HG03342 (cell line): Measurements from ENCODE around the gene AEN.

Experiments
- ATAC-seq: cut with Tn5 transposase; IDR thresholded peaks from one replicate; pipeline ENCODE4 v1.9.1; 2021; ENCODE audit warnings: mild to moderate bottlenecking, moderate library complexity; ENCODE audit not compliant: unreplicated experiment

Gene AEN

GRCh38 chr15:88613074-88613944 lies 7.8 kb upstream of the AEN start:
- ATAC-seq: no peak

- ATAC-seq: peak; percentile 55
Observed at GRCh38 chr15:88615303-88616107, 5.6 kb upstream of the AEN start.

GRCh38 chr15:88616240-88616639 lies 4.9 kb upstream of the AEN start:
- no peak for ATAC-seq

- ATAC-seq: no peak
Observed at GRCh38 chr15:88617031-88617722, 4.0 kb upstream of the AEN start.

GRCh38 chr15:88617790-88618189 lies 3.4 kb upstream of the AEN start:
- no peak for ATAC-seq

GRCh38 chr15:88618686-88619085 lies 2.5 kb upstream of the AEN start:
- no peak for ATAC-seq

- no peak for ATAC-seq
Observed at GRCh38 chr15:88619796-88620195, 1.3 kb upstream of the AEN start.

- ATAC-seq: peak; percentile 29
Observed at GRCh38 chr15:88621789-88622604, 857 bp downstream of the AEN start.

GRCh38 chr15:88622605-88622975 lies 1.4 kb downstream of the AEN start:
- peak; percentile 3 for ATAC-seq

- ATAC-seq: no peak
Observed at GRCh38 chr15:88623061-88623460, 1.9 kb downstream of the AEN start.

GRCh38 chr15:88623632-88624031 lies 2.5 kb downstream of the AEN start:
- ATAC-seq: no peak

GRCh38 chr15:88624156-88624970 lies 3.2 kb downstream of the AEN start:
- ATAC-seq: peak; percentile 32

GRCh38 chr15:88624971-88625490 lies 3.9 kb downstream of the AEN start:
- no peak for ATAC-seq

GRCh38 chr15:88625943-88626741 lies 5.0 kb downstream of the AEN start:
- ATAC-seq: no peak

- peak; percentile 43 for ATAC-seq
Observed at GRCh38 chr15:88627463-88627862, 6.3 kb downstream of the AEN start.

- no peak for ATAC-seq
Observed at GRCh38 chr15:88628018-88628654, 7.0 kb downstream of the AEN start.

GRCh38 chr15:88629071-88629470 lies 7.9 kb downstream of the AEN start:
- ATAC-seq: no peak

- ATAC-seq: no peak
Observed at GRCh38 chr15:88630141-88630721, 9.1 kb downstream of the AEN start.
